Ovary (tissue), 10 donors: ENCODE data around the gene NCOR1. TPM values are rescaled to one million over a fixed set of nuclear protein-coding genes. Genes with fewer than 3 reads are reported as not detected.

Source experiments
- DNase-seq, 5 donors: peaks; one replicate each; pipeline ENCODE4 v3.0.0-alpha.2; 2019 to 2020
- H3K27ac ChIP-seq, 2 donors: fragments of 200-600 bp; one replicate each; pipeline versions ENCODE4 v1.5.1 to v1.8.0; 2019 to 2022
- H3K27me3 ChIP-seq: fragments of 200-600 bp; one replicate; pipeline ENCODE4 v1.8.0; 2022
- H3K36me3 ChIP-seq: fragments of 200-600 bp; sonication (generic); one replicate; pipeline ENCODE4 v1.5.1; 2019
- H3K4me1 ChIP-seq: one replicate; pipeline ENCODE4 v1.8.1; 2013; ENCODE audit warnings: mild to moderate bottlenecking, moderate library complexity; ENCODE audit not compliant: insufficient read depth
- H3K4me3 ChIP-seq: fragments of 200-600 bp; sonication (generic); one replicate; pipeline ENCODE4 v1.5.1; 2017
- H3K9me3 ChIP-seq, 2 donors: fragments of 200-600 bp in 1 of 2; sonication (generic) in 1 of 2; one replicate each; pipeline versions ENCODE4 v1.5.1 to v1.8.1; 2013 to 2019; ENCODE audit warnings: mild to moderate bottlenecking in 1 of 2, moderate library complexity in 1 of 2
- EP300 ChIP-seq: sonication (generic); formaldehyde crosslinking; IDR thresholded peaks from one replicate; pipeline ENCODE4 v1.6.1; 2017; ENCODE audit warnings: antibody characterized with exemption
- POLR2A ChIP-seq: fragments of 450-650 bp; IDR thresholded peaks from one replicate; pipeline ENCODE4 v1.6.1; 2017; ENCODE audit warnings: antibody characterized with exemption, mild to moderate bottlenecking, moderate library complexity
- WGBS, 3 donors: extraction: QIAGEN DNeasy Blood & Tissue Kit in 1 of 3; methylation state at CpG; one replicate each; pipeline versions ENCODE4 v1.1.5 to v1.1.7; 2013 to 2017; 5-methylcytosine and 5-hydroxymethylcytosine counted together
- intact Hi-C, 4 donors: fragments of 100-400 bp; cut with DNase I; formaldehyde crosslinking; loops; one replicate each; pipeline versions ENCODE4 v1.11.0 to v1.15.1; 2022 to 2023
- long read RNA-seq, 3 donors: library from polyadenylated mRNA in 2 of 3; unstranded in 2 of 3; transcript quantifications; one replicate each; pipeline ENCODE4 v2.0.0 and lab custom pipeline, GENCODE V29; 2021 to 2026
- polyA plus RNA-seq, 2 donors: library from polyadenylated mRNA; stranded (reverse); fragments of 200-250 nt in 1 of 2; fragments of 350-450 nt in 1 of 2; fragmentation: Illumina TruSeq in 1 of 2; extraction: RNeasy Lipid Tissue Mini Kit (QIAGEN cat#74804) in 1 of 2; gene quantifications; one replicate each; pipeline ENCODE4 v1.2.3, GENCODE V29; 2013 to 2014
- total RNA-seq, 7 donors: library from RNA; depleted of rRNA in 2 of 7; stranded (reverse); fragments of >200 nt in 2 of 7; fragmentation: NEBNext Ultra II Directional in 3 of 7; extraction: Animal tissue kit (Norgen Biotek cat#: 25700) in 3 of 7; gene quantifications; one replicate each; pipeline versions ENCODE4 v1.1.0 to v1.2.4, GENCODE V29; 2016 to 2023
- TF ChIP-seq, protein P1 (sequence below), 3 donors: fragments of 450-650 bp in 2 of 3; fragments of 200-600 bp in 1 of 3; IDR thresholded peaks; one replicate each; pipeline versions ENCODE4 v1.5.1 to v1.8.0; 2016 to 2022; ENCODE audit warnings: antibody characterized with exemption in 3 of 3, mild to moderate bottlenecking in 1 of 3
- donor health status: DM: no; HTN: no; CAD: no; lungs with moderate emphysema.
- donor health status: DM: no; HTN: no; CAD: no.
- donor health status: Bipolar disorder and iron deficiency.
- donor health status: DM: yes; HTN: yes; CAD: no.
- donor health status: DM: no; HTN: no; CAD: no.
- donor health status: DM: yes; HTN: yes; CAD: no.

NCOR1 gene
- total RNA-seq (100 to 1,000 TPM in 6 of 7 donors, 10 to 100 TPM in 1; 93.6 to 142 (median 117) TPM), polyA plus RNA-seq (10 to 100 TPM; 32.4 to 74.1 TPM)
- long read RNA-seq, donor 1, transcript NCOR1-221 (16 exons, 1,877 nt): minor isoform, 28 of 617 reads
- long read RNA-seq, donor 1, transcript NCOR1-209 (17 exons, 1,969 nt): minor isoform, 20 of 617 reads
- long read RNA-seq, donor 1, transcript NCOR1-206 (15 exons, 1,883 nt): major isoform, 68 of 617 reads
- long read RNA-seq, donor 1, partial matches to known transcripts: 332 of 617 reads
- long read RNA-seq, donor 1, other reads (novel, unspliced or antisense): 163 of 617 reads
- long read RNA-seq, donor 2, partial matches to known transcripts: 17 of 29 reads
- long read RNA-seq, donor 2, other reads (novel, unspliced or antisense): 9 of 29 reads
- long read RNA-seq, donor 3, transcript NCOR1-209 (17 exons, 1,969 nt): minor isoform, 6 of 145 reads
- long read RNA-seq, donor 3, transcript NCOR1-206 (15 exons, 1,883 nt): minor isoform, 12 of 145 reads
- long read RNA-seq, donor 3, transcript NCOR1-221 (16 exons, 1,877 nt): major isoform, 16 of 145 reads
- long read RNA-seq, donor 3, partial matches to known transcripts: 68 of 145 reads
- long read RNA-seq, donor 3, other reads (novel, unspliced or antisense): 41 of 145 reads

DNA sequence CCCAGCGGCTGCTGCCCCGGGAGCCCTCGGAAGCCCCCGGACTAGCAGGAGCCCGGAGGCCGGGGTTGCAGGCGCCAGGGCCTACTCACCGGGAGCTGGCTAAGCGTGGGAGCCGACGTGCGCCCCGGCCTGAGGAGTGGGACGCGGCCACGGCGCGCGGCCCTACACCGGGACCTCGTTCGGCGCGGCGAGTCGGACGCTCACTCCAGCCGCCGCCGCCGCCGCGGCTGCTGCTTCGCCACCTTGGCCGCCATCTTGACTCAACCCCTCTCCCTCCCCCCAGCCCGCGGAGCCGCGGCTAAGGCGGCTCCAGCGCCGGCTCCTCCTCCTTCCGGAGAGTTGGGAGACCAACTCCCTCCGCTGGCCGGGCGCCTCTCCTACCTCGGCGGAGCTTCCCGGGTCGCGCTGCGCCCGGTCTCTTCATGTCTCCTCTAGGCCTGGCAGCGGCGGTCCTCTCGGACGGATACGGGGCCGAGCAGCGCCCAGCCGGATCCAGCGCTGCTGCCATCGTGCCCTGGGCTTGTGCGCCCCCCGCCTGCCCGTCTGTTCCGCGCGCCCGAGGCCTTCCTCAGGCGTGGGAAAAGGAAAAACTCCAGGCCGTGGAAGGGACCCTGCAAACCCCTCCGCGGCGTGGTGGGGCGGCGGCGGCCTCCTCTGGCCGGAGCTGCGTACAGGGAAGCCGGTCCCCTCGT, at the start of gene NCOR1:
TSS of gene NCOR1 (minus strand) at position 262 of the 692 bp plus-strand sequence. CDS start 20,965 bp downstream, outside the sequence.
- Histone ChIP-seq H3K4me1 (peaks cover 8% of the 10 kb centered on the region), H3K36me3 (no peaks in the 10 kb centered on the region), H3K4me3 (peak within 1 kb of the TSS; percentile 85), H3K27me3 (no peaks in the 10 kb centered on the region), H3K9me3 (no peaks in the 10 kb centered on the region), H3K27ac (peak within 1 kb of the TSS; percentile 92 to 98)
- DNase-seq: peak; percentile 91 to 95 (median 92)
- WGBS, 3 donors: 0% methylated on average over 45 to 82 of the region's 82 CpGs
- intact Hi-C loops: loop anchor here in 2 of 4 donors (1.0 to 10.0 kb wide), 3 partner anchors 71 to 211 kb away; no protein-coding TSS in a partner anchor
- TF ChIP-seq, protein P1, sequence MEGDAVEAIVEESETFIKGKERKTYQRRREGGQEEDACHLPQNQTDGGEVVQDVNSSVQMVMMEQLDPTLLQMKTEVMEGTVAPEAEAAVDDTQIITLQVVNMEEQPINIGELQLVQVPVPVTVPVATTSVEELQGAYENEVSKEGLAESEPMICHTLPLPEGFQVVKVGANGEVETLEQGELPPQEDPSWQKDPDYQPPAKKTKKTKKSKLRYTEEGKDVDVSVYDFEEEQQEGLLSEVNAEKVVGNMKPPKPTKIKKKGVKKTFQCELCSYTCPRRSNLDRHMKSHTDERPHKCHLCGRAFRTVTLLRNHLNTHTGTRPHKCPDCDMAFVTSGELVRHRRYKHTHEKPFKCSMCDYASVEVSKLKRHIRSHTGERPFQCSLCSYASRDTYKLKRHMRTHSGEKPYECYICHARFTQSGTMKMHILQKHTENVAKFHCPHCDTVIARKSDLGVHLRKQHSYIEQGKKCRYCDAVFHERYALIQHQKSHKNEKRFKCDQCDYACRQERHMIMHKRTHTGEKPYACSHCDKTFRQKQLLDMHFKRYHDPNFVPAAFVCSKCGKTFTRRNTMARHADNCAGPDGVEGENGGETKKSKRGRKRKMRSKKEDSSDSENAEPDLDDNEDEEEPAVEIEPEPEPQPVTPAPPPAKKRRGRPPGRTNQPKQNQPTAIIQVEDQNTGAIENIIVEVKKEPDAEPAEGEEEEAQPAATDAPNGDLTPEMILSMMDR (IDR thresholded peaks at IDR 0.05): peak in 2 of 3 donors; percentile 23 to 24
- TF ChIP-seq EP300: no peak
- peak; percentile 70 for TF ChIP-seq POLR2A

DNA sequence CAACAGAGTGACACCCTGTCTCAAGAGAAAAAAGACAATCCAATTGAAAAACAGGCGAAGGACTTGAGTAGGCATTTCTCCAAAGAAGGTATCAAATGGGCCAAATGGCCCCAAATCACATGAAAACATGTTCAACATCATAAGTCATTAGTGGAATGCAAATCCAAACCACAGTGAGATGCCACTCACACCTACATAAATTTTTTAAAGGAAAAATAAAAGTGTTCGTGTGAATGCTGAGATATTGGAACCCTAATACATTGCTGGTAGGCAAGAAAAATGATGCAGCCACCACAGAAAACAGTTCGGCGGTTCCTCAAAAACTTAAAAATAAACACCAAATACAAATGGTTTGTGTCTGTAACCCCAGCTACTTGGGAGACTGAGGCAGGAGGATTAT, 46.9 kb upstream of the NCOR1 start:
- Histone ChIP-seq H3K27ac (no peak overlapping the region), H3K4me1 (peaks cover 1% of the 10 kb centered on the region), H3K4me3 (no peak overlapping the region), H3K27me3 (no peaks in the 10 kb centered on the region), H3K9me3 (no peaks in the 10 kb centered on the region), H3K36me3 (no peaks in the 10 kb centered on the region)
- intact Hi-C loops: no loop called here
- WGBS, 3 donors: 85 to 94% (median 90%) methylated on average over 4 of the region's 4 CpGs
- TF ChIP-seq POLR2A (no peak), EP300 (no peak)
- TF ChIP-seq, protein P1 (IDR thresholded peaks at IDR 0.05): no peak
- DNase-seq: no peak

DNA sequence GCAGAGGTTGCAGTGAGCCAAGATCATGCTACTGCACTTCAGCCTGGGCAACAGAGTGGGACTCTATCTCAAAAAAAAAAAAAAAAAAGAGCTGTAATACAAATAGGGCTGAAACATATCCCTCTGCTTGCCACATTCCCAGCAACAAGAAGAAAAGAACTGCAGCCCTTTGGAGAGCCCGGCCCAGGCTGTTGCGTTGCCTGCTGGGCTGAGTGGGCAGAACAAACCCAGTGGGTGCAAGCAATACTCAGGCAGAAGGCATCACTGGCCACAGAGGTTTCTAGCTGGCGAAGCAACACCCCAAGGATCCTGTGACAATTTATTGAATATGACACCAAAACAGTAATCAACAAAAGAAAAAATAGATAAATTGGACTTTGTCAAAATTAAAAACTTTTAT, 45.7 kb upstream of the NCOR1 start:
- DNase-seq: no peak
- no peak overlapping the region for H3K27ac ChIP-seq
- 64 to 99% (median 97%) methylated on average over 3 of the region's 3 CpGs for WGBS, 3 donors
- no peaks in the 10 kb centered on the region for H3K36me3 ChIP-seq
- no peaks in the 10 kb centered on the region for H3K9me3 ChIP-seq
- intact Hi-C loops: no loop called here
- H3K4me1 ChIP-seq: peaks cover 5% of the 10 kb centered on the region
- no peaks in the 10 kb centered on the region for H3K27me3 ChIP-seq
- H3K4me3 ChIP-seq: no peak overlapping the region
- no peak for TF ChIP-seq EP300
- TF ChIP-seq, protein P1 (IDR thresholded peaks at IDR 0.05): no peak
- TF ChIP-seq POLR2A: no peak

DNA sequence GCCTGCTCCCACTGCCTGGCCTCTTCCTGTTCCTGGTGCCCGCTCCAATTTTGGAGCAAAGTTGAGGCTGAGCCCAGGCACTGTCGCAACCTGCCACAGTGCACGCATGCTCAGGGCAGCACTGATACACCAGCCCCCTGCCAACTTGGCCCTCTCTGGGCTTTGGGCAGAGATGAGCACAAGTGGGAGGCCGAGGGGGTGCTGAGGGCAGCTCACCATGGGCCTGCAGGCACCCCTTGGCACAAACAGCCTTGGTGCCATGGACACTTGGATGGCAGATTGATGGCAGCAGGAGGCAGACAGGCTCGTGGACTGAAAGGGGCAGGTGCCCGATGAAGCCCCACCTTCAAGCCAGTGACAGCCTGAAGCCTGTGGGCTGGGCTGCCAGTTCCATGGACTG, 44.6 kb upstream of the NCOR1 start:
- intact Hi-C loops: no loop called here
- DNase-seq: no peak
- no peak for TF ChIP-seq EP300
- TF ChIP-seq, protein P1 (IDR thresholded peaks at IDR 0.05): no peak
- no peak for TF ChIP-seq POLR2A
- Histone ChIP-seq H3K27ac (no peak overlapping the region), H3K4me3 (no peak overlapping the region), H3K36me3 (no peaks in the 10 kb centered on the region), H3K4me1 (peaks cover 5% of the 10 kb centered on the region), H3K27me3 (no peaks in the 10 kb centered on the region), H3K9me3 (no peaks in the 10 kb centered on the region)
- 89 to 98% (median 96%) methylated on average over 5 to 6 of the region's 6 CpGs for WGBS, 3 donors
